HepG2 (cell line): ENCODE results near the gene SERHL2. TPM values are rescaled to one million over a fixed set of nuclear protein-coding genes. Genes with fewer than 3 reads are reported as not detected.

Experiments
- ATRX ChIP-seq: sonication (generic); formaldehyde crosslinking; IDR thresholded peaks from 2 replicates; pipeline ENCODE4 v1.4.0; 2020; ENCODE audit warnings: missing genetic modification reagents, borderline replicate concordance
- KAT2B ChIP-seq: fragments of 150-350 bp; IDR thresholded peaks from 2 replicates; pipeline ENCODE4 v1.6.1; 2014; ENCODE audit warnings: low read depth, low read length, borderline replicate concordance
- NCOA2 ChIP-seq: sonication (generic); formaldehyde crosslinking; IDR thresholded peaks from 2 replicates; pipeline ENCODE4 v1.8.0; 2022; ENCODE audit warnings: inconsistent platforms
- NR3C1 ChIP-seq: sonication (generic); formaldehyde crosslinking; IDR thresholded peaks from 2 replicates; pipeline ENCODE4 v1.4.0; 2020; ENCODE audit warnings: missing genetic modification reagents
- PCBP1 ChIP-seq: fragments of 200-400 bp; formaldehyde crosslinking; IDR thresholded peaks from 2 replicates; pipeline ENCODE4 v1.6.1; 2017; ENCODE audit warnings: mild to moderate bottlenecking, low read depth, low read length, borderline replicate concordance
- SPEN ChIP-seq: sonication (generic); formaldehyde crosslinking; IDR thresholded peaks from 2 replicates; pipeline ENCODE4 v1.5.1; 2020; ENCODE audit warnings: low read depth, mild to moderate bottlenecking, missing genetic modification reagents
- TCF7L2 ChIP-seq: IDR thresholded peaks from 2 replicates; pipeline ENCODE4 v1.6.1; 2011; ENCODE audit warnings: mild to moderate bottlenecking, low read depth, low read length, moderate library complexity
- ZNF788 ChIP-seq: sonication (generic); formaldehyde crosslinking; IDR thresholded peaks from 2 replicates; pipeline ENCODE4 v1.5.0; 2020; ENCODE audit warnings: mild to moderate bottlenecking, missing genetic modification reagents, borderline replicate concordance
- polyA plus RNA-seq, 8 experiments: library from polyadenylated mRNA; depleted of rRNA in 3 of 8; stranded (reverse) in 7 of 8; unstranded in 1 of 8; fragments of >200 nt; fragmentation: Illumina TruSeq in 4 of 8; extraction: Trizol in 4 of 8; gene quantifications; 2 replicates each; pipeline versions ENCODE4 v1.2.1 to v1.2.3, GENCODE V29; 2011 to 2016; ENCODE audit warnings: low read depth in 4 of 8, missing spikeins in 1 of 8, mixed read lengths in 1 of 8; ENCODE audit not compliant: insufficient read depth in 1 of 8
- total RNA-seq, 5 experiments: library from RNA; depleted of rRNA; stranded (reverse); fragments of >200 nt; fragmentation: Illumina TruSeq; extraction: Trizol; gene quantifications; 2 replicates each; pipeline ENCODE4 v1.2.3, GENCODE V29; 2016; ENCODE audit warnings: low read depth in 1 of 5
- TF ChIP-seq, protein P1 (sequence below), 2 experiments: fragments of 450-650 bp in 1 of 2; sonication (generic) in 1 of 2; formaldehyde crosslinking in 1 of 2; IDR thresholded peaks; 2 replicates each; pipeline versions ENCODE4 v1.6.1 to v1.8.0; 2016 to 2022; ENCODE audit warnings: antibody characterized with exemption in 1 of 2, mild to moderate bottlenecking in 1 of 2, missing genetic modification reagents in 1 of 2
- TF ChIP-seq, protein P2 (sequence below), 2 experiments: IDR thresholded peaks; 2 replicates each; pipeline ENCODE4 v1.6.1; 2011 to 2012; ENCODE audit warnings: low read length in 2 of 2, borderline replicate concordance in 1 of 2, low read depth in 1 of 2, mild to moderate bottlenecking in 1 of 2, moderate library complexity in 1 of 2
- TF ChIP-seq, protein P3 (sequence below): sonication (generic); formaldehyde crosslinking; IDR thresholded peaks from 2 replicates; pipeline ENCODE4 v1.5.0; 2020; ENCODE audit warnings: missing genetic modification reagents, mild to moderate bottlenecking, borderline replicate concordance
- TF ChIP-seq, protein P4 (sequence below): sonication (generic); IDR thresholded peaks from 2 replicates; pipeline ENCODE4 v1.6.1; 2016; ENCODE audit warnings: low read depth, borderline replicate concordance

SERHL2 gene
- total and polyA plus RNA-seq, 2 of the 13 experiments (the other 11 are each of a cell fraction or from before 2014, with no cell fraction given): 1.0 to 1.8 TPM

DNA sequence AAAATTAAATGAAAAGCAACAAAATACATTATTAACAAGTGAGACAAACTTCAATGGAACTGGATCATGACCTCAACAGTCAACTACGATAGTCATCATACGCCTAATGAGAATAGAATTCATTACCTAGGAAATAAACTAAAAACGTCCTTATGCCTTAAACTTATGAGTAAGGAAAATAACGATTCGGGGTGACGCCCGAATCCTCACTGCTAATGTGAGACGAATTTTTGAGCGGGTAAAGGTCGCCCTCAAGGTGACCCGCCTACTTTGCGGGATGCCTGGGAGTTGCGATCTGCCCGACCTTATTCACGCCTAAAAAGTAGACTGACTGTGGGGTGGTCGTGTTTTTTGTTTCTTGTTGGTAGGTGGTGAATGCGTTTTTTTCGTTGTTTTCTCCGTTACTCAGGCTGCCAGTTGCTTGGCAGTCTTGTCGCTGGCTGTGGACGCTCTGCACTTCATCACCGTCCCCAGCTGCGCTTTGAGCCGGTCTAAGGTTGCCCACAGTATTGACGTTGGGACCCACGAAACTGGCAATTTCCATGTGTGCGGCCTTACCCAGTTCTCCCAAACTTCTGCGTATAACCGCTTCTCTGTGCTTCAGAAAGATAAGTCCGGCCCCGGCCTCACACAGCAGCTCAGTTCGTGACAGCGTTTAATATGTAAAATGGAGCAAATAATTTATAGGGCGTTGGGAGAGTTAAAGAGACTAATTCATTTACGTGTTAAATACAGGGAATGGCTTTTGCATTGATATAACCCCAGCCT, 61.5 kb downstream of the SERHL2 start (continued):
- TF ChIP-seq, protein P1, sequence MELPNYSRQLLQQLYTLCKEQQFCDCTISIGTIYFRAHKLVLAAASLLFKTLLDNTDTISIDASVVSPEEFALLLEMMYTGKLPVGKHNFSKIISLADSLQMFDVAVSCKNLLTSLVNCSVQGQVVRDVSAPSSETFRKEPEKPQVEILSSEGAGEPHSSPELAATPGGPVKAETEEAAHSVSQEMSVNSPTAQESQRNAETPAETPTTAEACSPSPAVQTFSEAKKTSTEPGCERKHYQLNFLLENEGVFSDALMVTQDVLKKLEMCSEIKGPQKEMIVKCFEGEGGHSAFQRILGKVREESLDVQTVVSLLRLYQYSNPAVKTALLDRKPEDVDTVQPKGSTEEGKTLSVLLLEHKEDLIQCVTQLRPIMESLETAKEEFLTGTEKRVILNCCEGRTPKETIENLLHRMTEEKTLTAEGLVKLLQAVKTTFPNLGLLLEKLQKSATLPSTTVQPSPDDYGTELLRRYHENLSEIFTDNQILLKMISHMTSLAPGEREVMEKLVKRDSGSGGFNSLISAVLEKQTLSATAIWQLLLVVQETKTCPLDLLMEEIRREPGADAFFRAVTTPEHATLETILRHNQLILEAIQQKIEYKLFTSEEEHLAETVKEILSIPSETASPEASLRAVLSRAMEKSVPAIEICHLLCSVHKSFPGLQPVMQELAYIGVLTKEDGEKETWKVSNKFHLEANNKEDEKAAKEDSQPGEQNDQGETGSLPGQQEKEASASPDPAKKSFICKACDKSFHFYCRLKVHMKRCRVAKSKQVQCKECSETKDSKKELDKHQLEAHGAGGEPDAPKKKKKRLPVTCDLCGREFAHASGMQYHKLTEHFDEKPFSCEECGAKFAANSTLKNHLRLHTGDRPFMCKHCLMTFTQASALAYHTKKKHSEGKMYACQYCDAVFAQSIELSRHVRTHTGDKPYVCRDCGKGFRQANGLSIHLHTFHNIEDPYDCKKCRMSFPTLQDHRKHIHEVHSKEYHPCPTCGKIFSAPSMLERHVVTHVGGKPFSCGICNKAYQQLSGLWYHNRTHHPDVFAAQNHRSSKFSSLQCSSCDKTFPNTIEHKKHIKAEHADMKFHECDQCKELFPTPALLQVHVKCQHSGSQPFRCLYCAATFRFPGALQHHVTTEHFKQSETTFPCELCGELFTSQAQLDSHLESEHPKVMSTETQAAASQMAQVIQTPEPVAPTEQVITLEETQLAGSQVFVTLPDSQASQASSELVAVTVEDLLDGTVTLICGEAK (IDR thresholded peaks at IDR 0.05): no peak
- TF ChIP-seq, protein P1 (CRISPR knock-in tag; IDR thresholded peaks at IDR 0.05): 0 out of 2 replicates have a peak, but pooled peaks have one; percentile 35
- TF ChIP-seq, protein P2, sequence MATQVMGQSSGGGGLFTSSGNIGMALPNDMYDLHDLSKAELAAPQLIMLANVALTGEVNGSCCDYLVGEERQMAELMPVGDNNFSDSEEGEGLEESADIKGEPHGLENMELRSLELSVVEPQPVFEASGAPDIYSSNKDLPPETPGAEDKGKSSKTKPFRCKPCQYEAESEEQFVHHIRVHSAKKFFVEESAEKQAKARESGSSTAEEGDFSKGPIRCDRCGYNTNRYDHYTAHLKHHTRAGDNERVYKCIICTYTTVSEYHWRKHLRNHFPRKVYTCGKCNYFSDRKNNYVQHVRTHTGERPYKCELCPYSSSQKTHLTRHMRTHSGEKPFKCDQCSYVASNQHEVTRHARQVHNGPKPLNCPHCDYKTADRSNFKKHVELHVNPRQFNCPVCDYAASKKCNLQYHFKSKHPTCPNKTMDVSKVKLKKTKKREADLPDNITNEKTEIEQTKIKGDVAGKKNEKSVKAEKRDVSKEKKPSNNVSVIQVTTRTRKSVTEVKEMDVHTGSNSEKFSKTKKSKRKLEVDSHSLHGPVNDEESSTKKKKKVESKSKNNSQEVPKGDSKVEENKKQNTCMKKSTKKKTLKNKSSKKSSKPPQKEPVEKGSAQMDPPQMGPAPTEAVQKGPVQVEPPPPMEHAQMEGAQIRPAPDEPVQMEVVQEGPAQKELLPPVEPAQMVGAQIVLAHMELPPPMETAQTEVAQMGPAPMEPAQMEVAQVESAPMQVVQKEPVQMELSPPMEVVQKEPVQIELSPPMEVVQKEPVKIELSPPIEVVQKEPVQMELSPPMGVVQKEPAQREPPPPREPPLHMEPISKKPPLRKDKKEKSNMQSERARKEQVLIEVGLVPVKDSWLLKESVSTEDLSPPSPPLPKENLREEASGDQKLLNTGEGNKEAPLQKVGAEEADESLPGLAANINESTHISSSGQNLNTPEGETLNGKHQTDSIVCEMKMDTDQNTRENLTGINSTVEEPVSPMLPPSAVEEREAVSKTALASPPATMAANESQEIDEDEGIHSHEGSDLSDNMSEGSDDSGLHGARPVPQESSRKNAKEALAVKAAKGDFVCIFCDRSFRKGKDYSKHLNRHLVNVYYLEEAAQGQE (IDR thresholded peaks at IDR 0.05; ENCODE audit: borderline replicate concordance in 1 of 2, low read depth in 1 of 2, low read length in 2 of 2): peak in 1 of 2 experiments; percentile 59; a peak in 2 of 4 replicates
- no peak for TF ChIP-seq TCF7L2
- TF ChIP-seq, protein P3, sequence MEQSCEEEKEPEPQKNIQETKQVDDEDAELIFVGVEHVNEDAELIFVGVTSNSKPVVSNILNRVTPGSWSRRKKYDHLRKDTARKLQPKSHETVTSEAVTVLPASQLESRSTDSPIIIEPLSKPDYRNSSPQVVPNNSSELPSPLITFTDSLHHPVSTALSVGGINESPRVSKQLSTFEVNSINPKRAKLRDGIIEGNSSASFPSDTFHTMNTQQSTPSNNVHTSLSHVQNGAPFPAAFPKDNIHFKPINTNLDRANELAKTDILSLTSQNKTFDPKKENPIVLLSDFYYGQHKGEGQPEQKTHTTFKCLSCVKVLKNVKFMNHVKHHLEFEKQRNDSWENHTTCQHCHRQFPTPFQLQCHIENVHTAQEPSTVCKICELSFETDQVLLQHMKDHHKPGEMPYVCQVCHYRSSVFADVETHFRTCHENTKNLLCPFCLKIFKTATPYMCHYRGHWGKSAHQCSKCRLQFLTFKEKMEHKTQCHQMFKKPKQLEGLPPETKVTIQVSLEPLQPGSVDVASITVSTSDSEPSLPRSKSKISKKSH (CRISPR knock-in tag): no peak
- TF ChIP-seq SPEN: no peak
- no peak for TF ChIP-seq KAT2B
- no peak; the same call in 1 of the 2 replicates for TF ChIP-seq ZNF788
- TF ChIP-seq PCBP1: no peak
- no peak for TF ChIP-seq NR3C1 (CRISPR knock-in tag)
- peak; percentile 92 for TF ChIP-seq NCOA2 (CRISPR knock-in tag)
- no peak; the same call in 1 of the 2 replicates for TF ChIP-seq ATRX
- TF ChIP-seq, protein P4, sequence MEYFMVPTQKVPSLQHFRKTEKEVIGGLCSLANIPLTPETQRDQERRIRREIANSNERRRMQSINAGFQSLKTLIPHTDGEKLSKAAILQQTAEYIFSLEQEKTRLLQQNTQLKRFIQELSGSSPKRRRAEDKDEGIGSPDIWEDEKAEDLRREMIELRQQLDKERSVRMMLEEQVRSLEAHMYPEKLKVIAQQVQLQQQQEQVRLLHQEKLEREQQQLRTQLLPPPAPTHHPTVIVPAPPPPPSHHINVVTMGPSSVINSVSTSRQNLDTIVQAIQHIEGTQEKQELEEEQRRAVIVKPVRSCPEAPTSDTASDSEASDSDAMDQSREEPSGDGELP: no peak
